GM21576 (cell line): ENCODE data around the gene UXS1.

ENCODE experiments used
- ATAC-seq: cut with Tn5 transposase; IDR thresholded peaks from one replicate; pipeline ENCODE4 v1.9.1; 2021; ENCODE audit warnings: mild to moderate bottlenecking, moderate library complexity; ENCODE audit not compliant: unreplicated experiment

Gene UXS1

GRCh38 chr2:106054880-106055655 is 139.0 kb downstream of the UXS1 start:
- ATAC-seq, result no peak

- no peak for ATAC-seq
These were observed 139.8 kb downstream of the UXS1 start for GRCh38 chr2:106054321-106054720.

GRCh38 chr2:106053581-106053980 is 140.5 kb downstream of the UXS1 start:
- no peak for ATAC-seq

GRCh38 chr2:106053116-106053515 is 141.0 kb downstream of the UXS1 start:
- no peak for ATAC-seq

GRCh38 chr2:106044859-106045258 is 149.2 kb downstream of the UXS1 start:
- ATAC-seq, result no peak

- no peak for ATAC-seq
These were observed 150.1 kb downstream of the UXS1 start for GRCh38 chr2:106044021-106044420.
